GM21528 (cell line): ENCODE measurements around the gene RTP5.
"Not testable (repeated sequence)": the region's sequence is repeated elsewhere in the genome, so short reads cannot be mapped to it uniquely, and the experiment has no call there.

ENCODE experiments used
- ATAC-seq: cut with Tn5 transposase; IDR thresholded peaks from one replicate; pipeline ENCODE4 v1.9.1; 2021; ENCODE audit warnings: mild to moderate bottlenecking, moderate library complexity; ENCODE audit not compliant: unreplicated experiment, low FRiP score

RTP5 gene

DNA sequence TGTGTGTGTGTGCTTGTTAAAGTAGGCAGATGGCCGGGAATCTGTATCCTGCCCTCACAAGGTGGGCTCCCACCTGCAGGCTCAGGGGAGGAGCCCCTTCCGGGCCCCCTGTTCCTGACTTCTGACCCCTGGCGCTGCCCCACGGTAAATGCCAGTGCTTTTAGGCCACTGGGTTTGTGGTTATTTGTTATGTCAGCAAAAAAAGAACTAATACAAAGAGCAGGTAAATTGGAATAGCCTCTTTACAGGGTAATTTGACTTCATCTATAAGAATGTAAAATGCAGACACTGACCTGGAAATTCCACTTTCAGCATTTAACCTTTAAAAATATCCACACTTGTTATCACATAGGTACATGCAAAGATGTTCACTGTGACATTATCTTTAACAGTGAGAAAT is 44.2 kb downstream of the RTP5 start:
- no peak for ATAC-seq

GRCh38 chr2:241914542-241914941 is 45.0 kb downstream of the RTP5 start:
- ATAC-seq = no peak

GRCh38 chr2:241921631-241922030 is 52.1 kb downstream of the RTP5 start:
- ATAC-seq = not testable (repeated sequence)

DNA sequence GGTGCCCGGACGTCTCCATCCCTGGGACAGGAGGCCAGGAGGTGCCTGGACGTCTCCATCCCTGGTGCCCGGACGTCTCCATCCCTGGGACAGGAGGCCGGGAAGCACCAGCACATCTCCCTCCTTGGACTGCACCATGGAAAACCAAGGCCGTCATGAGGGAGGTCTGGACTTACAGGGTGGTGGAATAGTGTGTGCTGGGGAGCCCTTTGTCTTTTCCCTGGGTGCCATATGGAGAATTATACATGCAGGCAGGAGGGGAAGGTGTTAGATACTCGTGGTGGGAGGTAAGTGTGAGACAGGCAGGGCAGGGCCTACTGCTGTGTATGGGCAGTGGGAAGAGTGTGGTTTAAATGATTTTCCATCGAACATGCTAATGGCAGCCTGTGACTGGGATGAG is 52.9 kb downstream of the RTP5 start:
- ATAC-seq = no peak

- not testable (repeated sequence) for ATAC-seq
Measured at GRCh38 chr2:241922816-241923601, 53.5 kb downstream of the RTP5 start.
